NT2/D1 (cell line): Measurements from ENCODE around the gene AFF3.

Experiments
- YY1 ChIP-seq: IDR thresholded peaks from 2 replicates; pipeline ENCODE4 v1.6.1; 2011; ENCODE audit not compliant: insufficient read length, insufficient read depth
- ZNF274 ChIP-seq: IDR thresholded peaks from 2 replicates; pipeline ENCODE4 v1.6.1; 2011; ENCODE audit warnings: mild to moderate bottlenecking, low read depth, low read length

DNA sequence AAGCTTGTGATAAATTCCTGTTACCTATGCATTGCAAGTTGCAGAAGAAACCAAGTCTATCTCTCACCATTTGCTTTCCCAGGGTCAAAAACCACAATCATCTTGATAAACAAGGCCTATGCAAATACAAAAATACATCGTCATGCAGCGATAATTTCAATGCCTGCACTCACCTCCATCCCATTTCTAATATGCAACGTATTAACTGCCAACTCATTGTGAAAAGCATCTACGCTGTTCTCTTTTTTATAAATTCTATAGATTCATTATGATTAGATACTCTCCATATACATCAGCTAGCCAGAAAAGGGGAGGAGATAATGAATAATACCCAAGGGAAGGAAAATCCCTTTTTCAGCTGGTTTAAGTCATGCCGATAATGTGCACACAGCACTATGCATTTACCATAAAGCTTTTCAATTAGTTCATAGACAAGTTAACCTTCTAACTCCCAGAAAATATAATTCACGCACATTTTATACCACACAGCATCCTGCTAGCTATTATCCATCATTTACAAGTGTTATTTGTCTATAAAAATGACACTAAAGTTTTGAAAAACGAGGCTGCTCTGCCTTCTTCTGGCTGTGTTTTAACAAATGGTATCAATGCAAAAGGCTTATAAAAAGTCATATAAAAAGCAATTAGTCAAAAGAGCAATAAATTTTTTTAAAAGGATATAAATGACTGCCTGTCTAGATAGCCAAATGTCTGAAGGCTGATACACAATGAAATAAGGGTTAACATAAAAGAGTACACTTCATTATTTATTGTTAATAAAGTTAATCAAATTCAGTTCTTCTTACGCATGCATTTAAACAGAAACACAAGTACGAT lies 77.6 kb downstream of the AFF3 start:
- TF ChIP-seq YY1 (no peak), ZNF274 (no peak)
